Effector memory CD8-positive, alpha-beta T cell (primary cell): ENCODE data around the gene SF3A2.

Source experiments
- ATAC-seq: fragments of 150-1000 bp; cut with Tn5 transposase; replicated peaks from 2 replicates; pipeline ENCODE4 v1.10.0; 2021; ENCODE audit warnings: mild to moderate bottlenecking, moderate library complexity
- DNase-seq, 3 experiments: peaks; one replicate each; pipeline ENCODE4 v3.0.0; 2021
- H3K27ac Mint-ChIP-seq, 2 donors: one replicate each; pipeline ENCODE4 v1.8.0; 2022; ENCODE audit warnings: mild to moderate bottlenecking in 2 of 2, mixed read lengths in 2 of 2, moderate library complexity in 2 of 2
- H3K27me3 Mint-ChIP-seq, 2 donors: one replicate each; pipeline ENCODE4 v1.8.0; 2022; ENCODE audit warnings: mixed read lengths in 2 of 2
- H3K36me3 Mint-ChIP-seq: one replicate; pipeline ENCODE4 v1.8.0; 2022; ENCODE audit warnings: mild to moderate bottlenecking, moderate library complexity, mixed read lengths; ENCODE audit not compliant: insufficient read depth
- H3K4me1 Mint-ChIP-seq, 2 donors: one replicate each; pipeline ENCODE4 v1.8.0; 2022; ENCODE audit warnings: low read depth in 2 of 2, mixed read lengths in 2 of 2
- H3K4me3 Mint-ChIP-seq, 2 donors: one replicate each; pipeline ENCODE4 v1.8.0; 2022; ENCODE audit warnings: mild to moderate bottlenecking in 2 of 2, mixed read lengths in 2 of 2, moderate library complexity in 2 of 2
- H3K9me3 Mint-ChIP-seq, 2 donors: one replicate each; pipeline ENCODE4 v1.8.0; 2022; ENCODE audit warnings: mixed read lengths in 2 of 2

SF3A2 gene

DNA sequence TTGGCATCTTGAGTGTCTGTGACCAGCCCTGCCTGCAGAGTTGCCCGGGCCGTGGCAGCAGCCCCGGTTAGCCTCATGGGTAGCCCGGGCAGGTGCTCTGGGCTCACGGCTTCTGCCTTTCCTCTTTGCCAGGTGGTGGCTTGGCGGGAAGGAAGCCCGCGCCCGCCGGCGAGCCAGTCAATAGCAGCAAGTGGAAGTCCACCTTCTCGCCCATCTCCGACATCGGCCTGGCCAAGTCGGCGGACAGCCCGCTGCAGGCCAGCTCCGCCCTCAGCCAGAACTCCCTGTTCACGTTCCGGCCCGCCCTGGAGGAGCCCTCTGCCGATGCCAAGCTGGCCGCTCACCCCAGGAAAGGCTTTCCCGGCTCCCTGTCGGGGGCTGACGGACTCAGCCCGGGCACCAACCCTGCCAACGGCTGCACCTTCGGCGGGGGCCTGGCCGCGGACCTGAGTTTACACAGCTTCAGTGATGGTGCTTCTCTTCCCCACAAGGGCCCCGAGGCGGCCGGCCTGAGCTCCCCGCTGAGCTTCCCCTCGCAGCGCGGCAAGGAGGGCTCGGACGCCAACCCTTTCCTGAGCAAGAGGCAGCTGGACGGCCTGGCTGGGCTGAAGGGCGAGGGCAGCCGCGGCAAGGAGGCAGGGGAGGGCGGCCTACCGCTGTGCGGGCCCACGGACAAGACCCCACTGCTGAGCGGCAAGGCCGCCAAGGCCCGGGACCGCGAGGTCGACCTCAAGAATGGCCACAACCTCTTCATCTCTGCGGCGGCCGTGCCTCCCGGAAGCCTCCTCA, 10.4 kb upstream of the SF3A2 start:
- Mint-ChIP-seq H3K27me3 (no peaks in the 10 kb centered on the region), H3K9me3 (no peaks in the 10 kb centered on the region), H3K4me3 (no peak overlapping the region), H3K27ac (peak overlapping the region; percentile 64 to 81), H3K4me1 (peaks cover 6 to 7% of the 10 kb centered on the region in 2 donors), H3K36me3 (peaks cover 22% of the 10 kb centered on the region)
- DNase-seq (no peak), ATAC-seq (no peak)

DNA sequence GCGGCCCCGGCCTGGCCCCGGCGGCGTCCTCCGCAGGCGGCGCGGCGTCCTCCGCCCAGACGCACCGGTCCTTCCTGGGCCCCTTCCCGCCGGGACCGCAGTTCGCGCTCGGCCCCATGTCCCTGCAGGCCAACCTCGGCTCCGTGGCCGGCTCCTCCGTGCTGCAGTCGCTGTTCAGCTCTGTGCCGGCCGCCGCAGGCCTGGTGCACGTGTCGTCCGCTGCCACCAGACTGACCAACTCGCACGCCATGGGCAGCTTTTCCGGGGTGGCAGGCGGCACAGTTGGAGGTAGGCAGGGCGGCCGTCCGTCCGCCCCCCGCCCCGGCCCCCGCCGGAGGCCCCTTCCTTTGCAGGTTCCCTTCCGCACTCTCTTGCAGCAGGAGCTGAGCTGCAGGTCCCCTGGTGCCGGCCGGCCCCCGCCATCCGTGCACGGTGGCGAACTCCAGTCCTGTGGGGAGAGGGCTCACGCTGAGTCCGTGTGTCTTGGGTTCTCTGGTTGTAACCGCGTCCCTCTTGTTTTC, 9.7 kb upstream of the SF3A2 start:
- Mint-ChIP-seq H3K27ac (no peak overlapping the region), H3K9me3 (no peaks in the 10 kb centered on the region), H3K4me3 (no peak overlapping the region), H3K27me3 (no peaks in the 10 kb centered on the region), H3K4me1 (peaks cover 6 to 7% of the 10 kb centered on the region in 2 donors), H3K36me3 (peaks cover 22% of the 10 kb centered on the region)
- ATAC-seq, result no peak
- no peak for DNase-seq

DNA sequence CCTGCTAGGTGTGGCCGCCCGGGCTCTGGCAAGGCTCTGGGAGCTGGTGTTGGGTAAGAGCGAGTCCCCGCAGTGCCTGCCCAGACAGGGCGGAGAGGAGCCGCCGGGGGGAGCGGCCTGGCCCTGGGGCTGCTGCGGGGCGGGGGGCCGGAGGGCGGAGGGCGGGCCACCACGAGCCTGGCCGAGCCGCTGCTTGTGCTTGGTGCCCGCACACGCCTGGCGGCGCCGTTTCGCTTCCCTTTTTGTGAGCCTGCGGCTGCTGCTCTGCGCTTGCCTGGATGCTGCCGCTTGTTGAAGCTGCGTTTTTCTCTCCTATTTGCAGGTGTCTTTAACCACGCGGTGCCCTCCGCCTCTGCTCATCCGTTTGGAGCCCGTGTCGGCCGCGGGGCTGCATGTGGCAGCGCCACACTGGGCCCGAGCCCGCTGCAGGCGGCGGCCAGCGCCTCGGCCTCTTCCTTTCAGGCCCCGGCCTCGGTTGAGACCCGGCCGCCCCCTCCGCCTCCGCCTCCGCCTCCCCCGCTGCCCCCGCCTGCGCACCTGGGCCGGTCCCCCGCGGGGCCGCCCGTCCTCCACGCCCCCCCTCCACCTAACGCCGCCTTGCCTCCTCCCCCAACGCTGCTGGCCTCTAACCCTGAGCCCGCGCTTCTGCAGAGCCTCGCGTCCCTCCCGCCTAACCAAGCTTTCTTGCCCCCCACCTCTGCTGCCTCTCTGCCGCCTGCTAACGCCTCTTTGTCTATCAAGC, 9.0 kb upstream of the SF3A2 start:
- DNase-seq (no peak), ATAC-seq (no peak)
- Mint-ChIP-seq H3K9me3 (no peaks in the 10 kb centered on the region), H3K4me3 (no peak overlapping the region), H3K27ac (no peak overlapping the region), H3K27me3 (no peaks in the 10 kb centered on the region), H3K4me1 (peaks cover 6 to 7% of the 10 kb centered on the region in 2 donors), H3K36me3 (peaks cover 27% of the 10 kb centered on the region)

DNA sequence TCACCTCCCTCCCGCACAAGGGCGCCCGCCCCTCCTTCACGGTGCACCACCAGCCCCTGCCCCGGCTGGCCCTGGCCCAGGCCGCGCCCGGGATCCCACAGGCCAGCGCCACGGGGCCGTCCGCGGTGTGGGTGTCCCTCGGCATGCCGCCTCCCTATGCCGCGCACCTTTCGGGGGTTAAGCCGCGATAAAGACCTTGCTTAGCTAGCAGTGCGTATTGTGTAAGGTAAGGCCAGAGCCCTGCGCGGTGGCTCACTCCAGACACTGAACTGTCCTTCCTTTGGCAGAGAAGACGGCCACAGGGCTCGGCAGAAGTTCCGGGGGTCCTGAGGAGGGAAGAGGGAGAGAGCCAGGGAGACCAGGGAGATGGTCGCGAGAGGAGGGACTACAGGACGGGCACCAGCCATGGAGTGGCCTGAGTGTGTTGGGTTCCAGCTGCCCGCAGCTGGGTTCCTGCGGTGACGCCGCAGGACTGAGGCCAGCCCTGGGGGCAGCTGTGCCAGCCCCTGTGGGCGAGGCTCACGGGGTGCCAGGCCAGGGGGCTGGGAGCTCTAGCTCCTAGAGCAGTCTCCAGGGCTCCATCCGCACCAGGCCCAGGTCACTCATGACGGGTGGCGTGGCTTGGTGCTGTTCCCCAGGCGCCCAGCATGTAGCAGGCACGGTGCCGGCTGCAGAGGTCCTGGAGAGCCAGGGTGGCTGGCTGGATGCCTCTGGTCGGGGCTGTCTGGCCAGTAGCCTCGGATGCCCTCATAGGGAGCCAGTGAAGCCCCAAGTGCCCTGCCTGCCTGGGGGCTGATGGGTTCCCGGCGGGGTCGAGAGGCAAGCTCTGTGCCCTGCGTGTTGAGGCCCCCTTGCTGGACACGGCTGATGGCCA, 8.2 kb upstream of the SF3A2 start:
- H3K9me3 Mint-ChIP-seq, result no peaks in the 10 kb centered on the region
- peaks cover 6 to 11% of the 10 kb centered on the region in 2 donors for H3K4me1 Mint-ChIP-seq
- H3K27me3 Mint-ChIP-seq, result no peaks in the 10 kb centered on the region
- no peak overlapping the region for H3K27ac Mint-ChIP-seq
- no peak for DNase-seq
- peaks cover 29% of the 10 kb centered on the region for H3K36me3 Mint-ChIP-seq
- ATAC-seq, result no peak
- H3K4me3 Mint-ChIP-seq, result no peak overlapping the region

DNA sequence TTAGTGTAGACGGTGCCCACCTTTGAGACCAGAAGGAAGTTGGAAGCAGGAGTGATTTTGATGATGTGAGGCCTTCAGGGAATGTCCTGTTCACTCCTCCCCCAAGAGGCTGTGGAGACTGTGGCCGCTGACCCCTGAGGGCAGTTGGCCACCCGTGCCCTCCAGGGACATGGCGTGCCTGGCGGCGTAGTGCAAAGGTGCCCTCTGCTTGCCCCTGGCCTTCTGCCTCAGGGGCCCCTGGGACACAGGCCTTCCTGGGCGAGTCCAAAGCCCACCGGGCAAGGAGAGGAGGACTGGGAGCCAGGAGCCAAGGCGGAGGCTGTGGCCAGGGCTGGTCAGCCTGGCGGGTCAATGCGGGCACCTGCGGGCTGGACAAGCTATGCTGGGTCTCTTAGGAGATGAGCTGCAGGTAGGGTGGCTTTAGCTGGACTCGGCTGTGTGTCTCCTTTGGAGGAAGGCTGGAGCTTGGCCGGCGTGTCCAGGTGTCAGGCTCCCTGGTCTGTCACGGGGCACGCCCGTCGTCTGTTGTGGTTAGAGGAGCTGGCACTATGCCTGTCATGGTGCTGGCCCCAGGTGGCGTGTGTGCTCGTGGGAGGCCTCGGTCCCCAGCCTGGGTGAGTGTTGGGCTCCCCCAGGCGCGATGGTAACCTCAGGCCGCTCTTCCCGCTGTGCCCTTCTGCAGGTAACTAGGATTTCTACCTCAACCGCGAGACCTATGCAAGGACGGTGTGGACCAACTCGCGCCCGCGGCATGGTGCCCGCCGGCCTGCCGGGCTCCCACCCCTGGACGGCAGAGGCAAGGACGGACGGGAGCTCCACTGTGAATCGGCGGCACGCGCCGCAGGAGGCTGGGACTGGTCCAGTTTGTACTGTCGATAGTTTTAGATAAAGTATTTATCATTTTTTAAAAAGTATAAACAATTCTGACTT, 7.3 kb upstream of the SF3A2 start:
- DNase-seq (no peak), ATAC-seq (no peak)
- Mint-ChIP-seq H3K27ac (no peak overlapping the region), H3K9me3 (no peaks in the 10 kb centered on the region), H3K4me1 (peaks cover 5 to 9% of the 10 kb centered on the region in 2 donors), H3K36me3 (peaks cover 24% of the 10 kb centered on the region), H3K27me3 (no peaks in the 10 kb centered on the region), H3K4me3 (no peak overlapping the region)

DNA sequence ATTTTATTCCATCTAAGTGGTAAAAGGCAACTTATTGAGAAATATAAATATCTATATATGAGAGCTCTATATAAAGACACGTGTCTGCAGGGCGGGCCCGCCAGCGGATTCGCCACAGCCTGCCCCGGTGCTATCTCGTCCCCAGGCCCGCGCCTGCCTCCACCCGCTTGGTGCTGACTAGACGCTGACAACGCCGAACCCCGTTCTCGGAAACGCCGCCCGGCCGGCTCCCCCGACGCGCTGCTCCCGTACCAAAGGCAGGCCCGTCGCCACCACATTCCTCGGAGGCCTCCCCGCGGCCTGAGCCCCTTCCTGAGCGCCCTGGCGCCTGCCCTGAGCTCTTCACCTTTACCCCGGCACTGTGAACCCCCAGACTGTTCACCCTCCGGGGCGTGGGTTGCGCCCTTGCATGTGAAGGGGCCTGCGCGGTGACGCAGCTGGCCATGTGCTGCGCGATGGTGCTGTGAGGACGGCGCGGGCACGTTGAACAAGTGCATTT, 6.5 kb upstream of the SF3A2 start:
- no peaks in the 10 kb centered on the region for H3K27me3 Mint-ChIP-seq
- H3K9me3 Mint-ChIP-seq, result no peaks in the 10 kb centered on the region
- ATAC-seq (no peak), DNase-seq (no peak)
- peaks cover 18% of the 10 kb centered on the region for H3K36me3 Mint-ChIP-seq
- no peak overlapping the region for H3K4me3 Mint-ChIP-seq
- H3K27ac Mint-ChIP-seq, result no peak overlapping the region
- H3K4me1 Mint-ChIP-seq, result peaks cover 10 to 16% of the 10 kb centered on the region in 2 donors

DNA sequence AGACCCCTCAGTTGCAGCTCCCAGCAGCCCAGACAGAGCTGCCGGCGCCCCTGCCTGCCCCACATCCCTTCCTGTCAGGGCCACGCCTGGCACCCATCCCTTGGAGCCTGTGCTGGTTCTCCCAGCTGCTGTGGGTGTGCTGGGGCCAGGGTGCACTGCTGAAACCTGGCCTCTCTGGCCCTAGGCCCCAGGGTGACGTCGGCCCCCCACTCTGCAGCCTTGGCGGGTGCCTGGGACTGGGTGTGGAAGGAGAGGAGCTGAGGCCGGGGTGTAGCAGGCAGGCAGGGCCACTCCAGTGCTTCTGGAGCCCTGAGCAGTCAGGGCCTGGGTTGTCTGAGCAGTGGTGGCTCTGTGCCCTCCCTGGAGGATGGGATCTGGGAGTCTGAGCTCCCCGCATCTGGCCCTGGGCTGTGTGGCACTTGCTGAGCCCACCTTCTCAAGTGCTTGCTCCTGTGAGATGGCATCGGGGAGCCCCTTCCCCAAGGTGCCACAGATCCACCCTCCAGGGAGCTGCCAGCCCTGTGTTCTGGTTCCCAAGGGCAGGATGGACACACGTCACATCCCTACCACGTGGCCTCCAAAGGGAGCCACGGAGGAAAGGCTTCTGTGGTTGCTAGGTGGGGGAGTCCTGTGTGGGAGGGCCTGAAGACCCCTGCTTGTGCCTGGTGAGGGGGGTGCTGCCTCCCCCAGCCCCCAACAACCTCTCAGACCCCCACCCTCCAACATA, 5.7 kb upstream of the SF3A2 start:
- DNase-seq, result no peak
- H3K36me3 Mint-ChIP-seq, result peaks cover 21% of the 10 kb centered on the region
- H3K4me3 Mint-ChIP-seq, result no peak overlapping the region
- H3K27ac Mint-ChIP-seq, result peak overlapping the region in 1 of 2 donors; percentile 41
- H3K27me3 Mint-ChIP-seq, result no peaks in the 10 kb centered on the region
- H3K9me3 Mint-ChIP-seq, result no peaks in the 10 kb centered on the region
- peaks cover 14 to 20% of the 10 kb centered on the region in 2 donors for H3K4me1 Mint-ChIP-seq
- no peak for ATAC-seq

DNA sequence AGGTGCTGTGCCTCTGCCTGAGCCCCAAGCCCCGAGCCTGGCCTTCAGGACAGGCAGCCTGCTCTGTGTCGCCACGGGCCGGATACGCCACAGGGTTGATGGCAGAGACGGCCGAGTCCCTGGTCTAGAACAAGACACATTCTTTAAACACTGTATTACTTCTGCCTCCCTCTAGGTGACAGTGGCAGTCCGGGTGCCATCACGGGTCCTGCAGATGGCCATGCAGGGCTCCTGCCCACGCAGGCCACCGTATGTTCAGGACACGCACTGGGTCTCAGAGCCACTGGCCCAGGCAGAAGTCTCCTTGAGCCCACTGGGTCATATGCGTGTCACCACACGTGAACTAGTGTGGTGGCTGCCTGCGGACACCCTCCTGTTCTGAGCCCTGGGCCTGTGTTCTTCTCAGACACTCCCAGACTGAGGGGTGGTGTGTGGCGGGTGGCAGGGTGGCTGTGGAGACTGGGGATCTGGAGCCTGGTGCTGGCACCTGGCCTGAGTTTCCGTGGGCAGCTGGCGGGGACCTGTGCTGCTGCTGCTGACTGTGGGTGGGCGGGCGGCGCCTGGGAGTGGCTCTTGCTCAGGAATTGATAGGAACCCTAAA, 4.9 kb upstream of the SF3A2 start:
- Mint-ChIP-seq H3K27me3 (no peaks in the 10 kb centered on the region), H3K36me3 (peaks cover 28% of the 10 kb centered on the region), H3K27ac (peak overlapping the region in 1 of 2 donors; percentile 41), H3K4me1 (peaks cover 20 to 23% of the 10 kb centered on the region in 2 donors), H3K4me3 (no peak overlapping the region), H3K9me3 (no peaks in the 10 kb centered on the region)
- no peak for ATAC-seq
- DNase-seq, result no peak

DNA sequence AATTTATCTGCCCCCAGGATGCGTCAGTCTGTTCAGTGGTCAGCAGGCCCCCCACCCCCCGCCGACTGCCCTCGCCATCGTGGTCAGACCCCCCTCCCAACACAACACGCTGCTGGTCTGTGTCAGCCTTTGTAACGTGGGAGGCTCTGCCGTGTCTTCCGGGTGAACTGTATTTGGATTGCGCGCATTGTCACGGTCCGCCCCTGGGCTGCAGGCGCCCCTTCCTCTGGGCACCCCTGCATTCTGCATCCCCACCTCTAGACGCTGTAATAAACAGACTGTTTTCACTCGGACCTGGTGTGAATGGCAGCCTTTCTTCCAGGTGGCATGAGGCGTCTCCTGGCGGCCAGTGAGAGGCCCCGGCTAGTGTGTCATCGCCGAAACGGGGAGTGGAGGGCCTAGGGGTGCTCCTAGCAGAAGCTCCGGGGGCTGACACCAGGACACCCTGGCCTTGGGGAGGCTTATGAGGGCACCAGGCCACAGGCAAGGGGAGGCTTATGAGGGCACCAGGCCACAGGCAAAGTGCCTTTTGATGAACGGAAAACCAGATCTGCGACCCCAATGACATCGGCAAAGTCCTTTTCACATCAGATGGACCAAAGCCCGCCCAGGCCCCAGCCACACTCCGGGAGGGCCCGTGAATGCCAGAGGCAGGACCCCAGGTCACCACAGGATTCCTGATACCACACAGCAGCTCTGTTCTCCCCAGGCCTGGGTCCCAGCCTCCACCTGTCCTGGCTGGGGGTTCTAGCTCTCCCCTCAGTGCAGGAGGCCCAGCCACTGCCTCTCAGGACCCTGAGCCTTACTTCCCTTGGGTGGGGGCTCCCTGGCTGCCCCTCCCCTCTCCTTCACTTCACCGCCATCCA, 4.1 kb upstream of the SF3A2 start:
- H3K27ac Mint-ChIP-seq, result no peak overlapping the region

DNA sequence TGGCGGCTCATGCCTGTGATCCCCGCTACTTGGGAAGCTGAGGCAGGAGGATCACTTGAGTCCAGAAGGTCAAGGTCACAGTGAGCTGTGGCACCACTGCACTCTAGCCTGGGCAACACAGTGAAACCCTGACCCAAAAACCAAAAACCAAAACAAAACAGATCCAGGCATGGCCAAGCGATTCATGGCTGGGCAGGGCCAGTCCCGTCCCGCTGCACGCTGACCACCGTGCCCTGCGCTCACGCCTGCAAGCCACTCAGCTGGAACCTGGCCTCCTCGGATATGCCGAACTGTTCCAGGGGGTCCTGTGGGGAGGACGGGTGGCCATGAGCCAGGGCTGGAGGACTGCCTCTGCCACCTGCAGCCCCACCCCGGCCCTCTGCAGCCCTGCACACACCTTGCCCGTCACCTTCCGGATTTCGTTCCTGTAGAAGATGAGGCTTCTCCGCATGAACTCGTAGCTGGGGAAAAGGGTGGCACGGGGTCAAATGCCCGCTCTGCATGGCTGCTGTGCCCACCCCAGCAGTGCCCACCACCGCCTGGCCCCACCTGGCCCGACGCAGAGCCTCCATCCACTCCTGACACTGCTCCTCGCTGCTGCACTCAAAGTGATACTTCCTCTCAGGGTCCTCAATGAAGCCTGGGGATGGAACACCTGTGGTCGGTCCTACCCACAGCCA, 2.9 kb upstream of the SF3A2 start:
- ATAC-seq (no peak), DNase-seq (no peak)
- Mint-ChIP-seq H3K27ac (peak overlapping the region; percentile 6 to 91), H3K9me3 (no peaks in the 10 kb centered on the region), H3K4me3 (no peak overlapping the region), H3K27me3 (no peaks in the 10 kb centered on the region), H3K4me1 (peaks cover 35 to 39% of the 10 kb centered on the region in 2 donors), H3K36me3 (peaks cover 49% of the 10 kb centered on the region)

More for the DNA sequence above, 4.1 kb upstream of the SF3A2 start:
- H3K27me3 Mint-ChIP-seq, result no peaks in the 10 kb centered on the region
- peak overlapping the region in 1 of 2 donors; percentile 10 for H3K4me3 Mint-ChIP-seq
- H3K36me3 Mint-ChIP-seq, result peaks cover 36% of the 10 kb centered on the region
- no peaks in the 10 kb centered on the region for H3K9me3 Mint-ChIP-seq
- H3K4me1 Mint-ChIP-seq, result peaks cover 23 to 27% of the 10 kb centered on the region in 2 donors
- ATAC-seq, result no peak
- DNase-seq, result no peak
